NCI-H2171 (cell line): ENCODE data around the gene SULF2.
"Not testable (repeated sequence)": the region's sequence is repeated elsewhere in the genome, so short reads cannot be mapped to it uniquely, and the experiment has no call there.

Experiments
- DNase-seq: peaks from one replicate; lab custom pipeline; 2025; lab: John Stamatoyannopoulos, UW

SULF2 gene

DNA sequence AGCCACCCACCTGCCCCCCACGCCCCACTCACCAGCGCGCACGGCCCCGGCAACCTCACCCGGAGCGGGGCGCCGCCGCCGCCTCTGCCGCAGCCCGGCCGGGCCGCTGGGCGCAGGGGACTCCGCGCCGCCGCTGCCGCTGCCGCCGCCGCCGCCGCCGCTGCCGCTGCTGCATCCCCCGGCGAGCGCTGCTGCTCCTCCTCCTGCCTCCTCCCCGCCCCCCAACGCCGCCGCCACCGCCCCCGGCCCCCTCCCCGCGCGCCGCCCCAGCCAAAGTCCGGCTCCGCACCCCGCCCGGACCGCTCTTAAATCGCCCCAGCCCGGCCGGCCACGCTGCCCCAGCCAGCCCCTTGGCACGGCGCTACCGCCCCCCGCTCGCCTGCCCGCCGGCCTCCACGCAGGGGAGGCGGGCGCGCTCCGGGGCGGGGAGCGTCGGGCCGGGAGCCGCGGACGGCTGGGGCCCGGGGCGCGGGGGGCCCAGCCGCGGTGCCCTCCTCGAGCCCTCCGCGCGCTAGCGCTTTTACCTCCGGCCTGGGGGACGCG is at the start of gene SULF2:
Gene SULF2 (minus strand): TSS at position 171 of the 543 bp plus-strand sequence. CDS start 28,118 bp downstream, outside the sequence.
- peak; percentile 26 for DNase-seq

- not testable (repeated sequence) for DNase-seq
These were observed 46.4 kb upstream of the SULF2 start for GRCh38 chr20:47831675-47832074.

GRCh38 chr20:47826716-47827115 is 41.4 kb upstream of the SULF2 start:
- DNase-seq, result not testable (repeated sequence)

GRCh38 chr20:47826006-47826405 is 40.7 kb upstream of the SULF2 start:
- DNase-seq, result not testable (repeated sequence)

DNA sequence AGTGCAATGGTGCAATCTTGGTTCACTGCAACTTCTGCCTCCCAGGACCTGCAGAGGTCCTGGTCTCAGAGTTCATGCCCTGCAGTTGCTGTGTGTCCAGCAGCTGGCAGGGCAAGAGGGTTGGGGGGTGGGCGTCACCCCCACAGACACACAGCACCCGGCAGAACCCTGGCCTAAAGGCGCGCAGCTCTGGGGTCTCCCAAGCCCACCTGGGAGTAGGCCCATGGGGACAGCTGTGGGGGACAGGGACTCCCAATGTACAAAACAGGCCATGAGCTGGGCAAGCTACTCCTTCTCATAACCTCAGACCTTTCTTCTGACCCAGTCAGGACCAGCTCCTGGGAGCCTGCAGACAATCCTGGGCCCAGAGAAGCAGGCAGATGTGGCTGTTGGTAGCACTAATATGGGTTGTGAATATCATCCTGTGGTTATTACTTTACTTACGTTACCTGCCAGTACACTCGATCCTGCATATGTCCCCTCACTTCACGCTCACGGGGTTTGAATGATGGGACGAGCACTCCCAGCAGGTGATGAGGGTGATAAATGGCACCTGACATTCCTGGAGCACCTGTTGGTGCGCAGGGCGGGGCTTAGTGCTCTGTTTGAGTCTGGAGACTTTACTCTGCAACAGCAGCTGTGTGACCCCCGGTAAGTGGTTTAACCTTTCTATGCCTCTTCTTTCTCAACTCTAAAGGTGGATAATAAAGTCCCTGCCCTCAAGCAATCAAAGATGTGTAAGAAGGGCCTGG is 39.9 kb upstream of the SULF2 start:
- DNase-seq, result no peak

- DNase-seq, result not testable (repeated sequence)
These were observed 38.7 kb upstream of the SULF2 start for GRCh38 chr20:47823941-47824340.

DNA sequence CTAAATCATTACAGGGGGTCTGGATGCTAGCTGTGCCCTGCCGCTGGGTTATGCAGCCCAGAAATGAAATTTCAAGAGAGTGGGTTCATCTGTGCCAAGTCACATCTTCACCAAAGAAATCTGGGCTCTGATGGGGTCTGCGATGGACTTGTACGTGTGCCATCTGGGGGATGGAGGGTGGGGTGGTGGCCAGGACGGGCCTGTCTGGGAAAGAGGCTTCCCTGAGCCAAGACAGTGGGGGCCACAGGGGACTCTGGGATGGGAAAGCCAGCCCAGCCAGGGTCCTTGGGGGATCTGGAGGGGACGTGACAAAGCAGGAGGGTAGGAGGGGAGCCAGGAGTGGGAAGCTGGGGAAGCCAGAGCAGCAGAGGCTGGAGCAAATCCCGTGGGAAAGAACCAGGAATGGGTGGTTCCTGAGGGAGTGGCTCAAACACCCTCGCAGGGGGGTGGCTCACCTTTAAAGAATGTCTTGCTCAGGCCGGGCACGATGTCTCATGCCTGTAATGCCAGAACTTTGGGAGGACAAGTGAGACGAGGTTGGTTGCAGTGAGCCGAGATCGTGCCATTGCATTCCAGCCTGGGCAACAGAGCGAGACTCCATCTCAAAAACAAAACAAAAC is 36.3 kb upstream of the SULF2 start:
- DNase-seq, result no peak

DNA sequence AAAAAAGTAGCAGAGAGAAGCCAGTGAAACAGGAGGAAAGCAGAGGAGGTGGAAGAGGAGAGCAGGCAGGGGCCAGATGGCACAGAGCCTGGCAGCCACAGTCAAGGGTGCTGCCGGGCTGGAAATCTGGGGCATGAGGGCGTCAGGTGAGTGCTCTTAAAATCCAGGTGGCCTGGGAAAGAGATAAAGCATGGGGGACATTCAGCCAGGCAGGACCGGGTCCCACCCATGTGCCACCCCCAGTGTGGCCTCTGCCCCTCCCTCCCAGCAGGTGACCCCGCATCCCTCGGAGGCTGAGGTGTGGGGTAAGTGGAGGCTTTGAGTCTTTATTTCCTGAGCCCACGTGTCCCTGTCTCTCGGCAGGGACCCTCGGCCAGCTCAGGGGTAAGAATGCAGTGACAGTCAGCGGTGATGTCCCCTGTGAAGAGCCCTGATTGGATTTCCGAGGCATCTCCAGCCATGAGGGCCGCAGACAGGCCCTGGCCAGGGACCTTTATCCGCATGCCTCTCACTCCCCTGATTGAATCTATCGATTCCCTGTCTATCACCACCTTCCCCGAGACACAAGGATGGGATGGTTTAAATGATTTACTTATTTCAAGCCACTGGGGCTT is 33.8 kb upstream of the SULF2 start:
- DNase-seq, result peak; percentile 83

DNA sequence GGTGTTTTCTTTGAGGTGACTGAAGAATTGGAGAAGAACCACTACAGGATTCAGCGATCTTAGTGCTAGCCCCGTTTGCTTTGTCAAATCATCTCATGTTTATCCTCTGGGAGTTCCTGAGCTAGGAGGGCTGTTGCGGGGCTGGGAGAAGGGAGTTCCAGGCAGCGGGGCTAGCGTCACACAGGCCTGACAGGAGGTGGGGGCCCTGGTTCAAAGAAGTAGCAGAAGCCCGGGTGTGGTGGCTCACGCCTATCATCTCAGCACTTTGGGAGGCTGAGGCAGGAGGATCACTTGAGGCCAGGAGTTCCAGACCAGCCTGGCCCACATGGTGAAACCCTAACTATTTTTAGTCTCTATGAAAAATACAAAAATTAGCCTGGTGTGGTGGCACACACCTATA is 33.2 kb upstream of the SULF2 start:
- DNase-seq, result peak; percentile 58

DNA sequence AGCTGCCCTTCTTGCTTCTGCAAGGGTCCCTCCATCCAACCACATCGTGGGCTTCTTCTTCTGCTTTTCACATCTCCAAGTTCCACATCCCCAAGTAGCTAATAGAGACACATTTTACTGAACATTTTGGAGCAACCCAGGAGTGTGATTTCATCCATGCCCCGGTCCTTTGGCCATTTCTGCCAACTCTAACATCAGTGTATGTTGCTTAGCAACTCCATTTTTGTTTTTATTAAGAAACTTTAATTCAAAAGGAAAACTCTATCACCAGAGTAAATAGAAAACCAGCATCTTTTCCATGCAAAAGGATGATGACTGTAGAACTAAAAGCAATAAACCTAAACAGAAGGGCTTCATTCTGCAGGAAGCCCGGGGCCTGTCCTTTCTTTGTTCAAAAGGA is 32.7 kb upstream of the SULF2 start:
- DNase-seq, result no peak

DNA sequence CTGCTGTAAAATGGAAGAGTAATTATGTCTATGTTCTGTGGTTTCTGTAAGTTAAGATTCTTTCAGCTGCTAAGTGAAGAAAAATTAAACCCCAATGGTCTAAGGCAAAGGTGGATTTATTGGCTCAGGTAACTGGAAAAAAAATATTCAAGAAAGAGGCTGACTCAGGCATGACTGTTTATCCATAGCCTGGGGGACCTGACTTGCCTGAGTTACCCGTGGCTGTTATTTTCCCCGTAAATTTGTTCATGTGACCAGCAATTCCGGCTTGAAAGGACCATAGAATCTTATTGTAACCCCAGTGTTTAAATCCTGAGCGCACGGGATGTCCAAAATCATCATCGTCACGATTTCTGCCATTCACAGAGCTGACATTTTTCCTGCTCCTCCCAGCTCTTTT is 32.3 kb upstream of the SULF2 start:
- DNase-seq, result no peak

GRCh38 chr20:47816487-47817451 is 31.5 kb upstream of the SULF2 start:
- DNase-seq, result no peak

GRCh38 chr20:47815866-47816265 is 30.6 kb upstream of the SULF2 start:
- no peak for DNase-seq

- DNase-seq, result no peak
These were observed 30.1 kb upstream of the SULF2 start for GRCh38 chr20:47815416-47815806.

DNA sequence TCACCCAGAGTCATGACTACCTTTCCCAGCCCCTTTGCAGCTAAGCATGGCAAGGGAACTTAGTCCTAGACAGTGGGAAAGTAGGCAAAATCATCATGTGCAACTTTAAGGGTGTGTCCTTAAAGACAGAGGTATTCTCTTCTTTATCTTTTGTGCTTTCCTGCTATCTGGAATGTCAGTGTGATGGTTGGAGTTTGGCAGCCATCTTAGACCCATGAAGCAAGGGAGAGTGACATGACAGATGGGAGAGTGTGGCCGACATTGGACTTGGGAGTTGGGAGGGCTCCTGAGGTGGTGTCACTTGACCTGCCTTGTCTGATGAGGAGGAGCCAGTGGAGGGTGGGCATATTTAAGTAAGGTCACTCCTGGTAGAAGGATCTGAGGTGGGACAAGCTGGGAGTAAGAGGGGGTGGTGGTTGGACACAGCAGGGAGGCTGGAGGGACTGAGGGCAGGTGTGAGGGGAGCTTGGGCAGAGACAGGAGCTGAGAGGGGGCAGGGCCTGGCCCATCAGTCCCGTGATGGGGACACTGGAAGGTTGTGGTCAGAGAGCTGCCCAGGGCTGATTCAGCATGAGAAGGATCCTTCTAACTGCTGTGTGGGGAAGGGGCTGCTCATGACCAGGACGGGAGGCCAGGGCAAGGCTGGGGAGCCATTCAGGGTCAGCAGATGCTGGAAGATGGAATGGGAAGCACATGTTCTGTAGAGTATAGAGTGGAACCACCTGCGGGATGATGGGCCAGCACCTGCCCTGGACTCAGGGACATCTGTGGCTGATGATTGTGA is 29.5 kb upstream of the SULF2 start:
- no peak for DNase-seq

DNA sequence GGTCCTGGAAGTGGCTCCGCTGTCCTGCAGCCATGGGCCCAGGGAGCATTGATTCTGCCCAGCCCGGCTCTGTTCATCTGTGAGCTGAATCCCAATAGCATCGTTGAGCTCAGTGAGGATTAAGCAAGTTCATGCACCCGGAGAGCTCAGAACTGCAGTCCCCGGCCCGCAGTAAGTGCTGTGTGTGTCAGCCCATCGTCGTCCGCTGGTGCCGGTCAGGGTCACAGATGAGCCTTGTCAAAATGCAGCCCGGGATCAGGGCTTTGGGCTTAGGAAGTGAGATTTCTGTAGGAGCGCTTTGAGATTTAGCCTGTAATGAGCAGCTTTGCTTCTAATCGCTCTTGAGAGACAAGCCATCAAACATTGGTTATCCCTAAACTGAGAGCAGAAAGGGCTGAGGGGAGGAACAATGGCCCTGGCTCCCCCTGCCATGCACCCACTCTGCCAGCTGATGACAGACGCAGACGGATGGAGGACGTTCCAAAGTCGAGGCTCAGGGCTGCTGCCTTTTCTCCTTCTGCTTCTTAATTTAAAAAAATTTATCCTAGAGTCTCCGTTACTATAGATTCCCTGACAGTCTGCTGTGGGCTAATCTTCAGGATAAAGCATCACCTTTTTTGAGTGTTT is 25.6 kb upstream of the SULF2 start:
- DNase-seq, result no peak

DNA sequence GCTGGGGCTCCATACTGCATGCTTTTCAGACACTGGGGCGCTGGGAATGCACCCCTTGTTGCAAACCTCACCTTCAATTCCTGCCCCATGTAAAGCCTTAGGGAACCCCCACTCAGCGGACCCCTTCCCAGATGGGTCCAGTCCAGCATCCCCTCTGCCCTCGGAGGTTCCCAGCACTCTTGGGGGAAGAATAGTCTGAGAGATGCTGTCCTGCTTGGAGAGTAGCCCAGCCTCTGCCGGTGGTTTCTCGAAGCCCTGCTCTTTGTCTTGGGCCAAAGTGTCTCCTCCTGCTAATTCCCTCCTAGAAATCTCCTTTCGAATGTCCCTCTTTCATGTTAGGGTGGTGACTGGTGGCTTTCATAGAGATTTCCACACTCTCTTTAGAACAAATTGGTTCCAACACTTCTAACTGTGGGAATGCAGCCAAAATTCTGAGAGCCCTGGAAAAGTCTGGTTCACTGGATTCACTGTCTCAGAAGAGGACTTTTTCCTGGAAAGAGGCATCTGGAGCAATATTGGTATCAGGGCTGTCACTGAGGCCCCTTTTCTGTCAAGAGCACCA is 24.9 kb upstream of the SULF2 start:
- DNase-seq, result no peak

DNA sequence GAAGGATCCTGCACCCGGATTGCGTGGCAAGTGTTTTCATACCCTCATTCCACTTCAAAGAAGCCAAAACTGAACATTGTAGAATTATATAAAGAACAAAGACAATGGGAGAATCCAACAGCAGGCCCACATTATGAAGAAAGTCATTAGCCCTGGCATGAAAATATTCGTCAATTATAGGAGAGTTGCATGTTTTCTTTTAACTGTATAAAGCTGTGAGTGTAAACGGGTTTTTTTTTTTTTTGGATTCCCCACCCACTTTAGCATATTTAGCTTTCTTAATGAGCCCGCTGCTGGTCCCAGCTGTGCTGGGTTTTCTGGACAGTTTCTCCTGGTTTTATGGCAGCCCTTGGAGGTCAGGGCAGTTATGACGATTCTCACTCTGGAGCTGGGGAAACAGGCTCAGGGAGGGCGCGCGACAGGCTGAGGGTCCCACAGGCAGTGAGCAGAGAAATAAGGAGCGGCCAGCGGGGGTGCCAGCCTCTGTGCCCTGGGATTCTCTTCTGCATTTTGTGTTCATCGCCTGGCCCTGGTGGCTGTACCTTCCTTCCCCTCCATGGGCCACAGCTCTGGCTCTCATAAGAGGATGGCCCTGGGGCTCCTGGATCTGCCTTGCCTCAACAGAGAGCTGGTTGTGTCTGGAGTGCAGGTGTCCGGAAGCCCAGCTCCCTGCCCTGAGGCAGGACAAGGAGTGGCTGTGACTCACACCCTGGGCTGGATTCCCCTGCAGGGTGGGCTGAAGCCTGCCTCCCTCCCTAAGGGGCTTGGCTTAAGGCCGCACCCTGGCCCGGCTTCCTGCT is 24.1 kb upstream of the SULF2 start:
- no peak for DNase-seq

GRCh38 chr20:47805951-47806350 is 20.7 kb upstream of the SULF2 start:
- DNase-seq, result no peak
